ENCODE results near the gene MRPS26.
"Not testable (repeated sequence)": the region's sequence is repeated elsewhere in the genome, so short reads cannot be mapped to it uniquely, and the experiment has no call there.

Gene MRPS26

GRCh38 chr20:3072530-3073250 lies 26.8 kb downstream of the MRPS26 start:
- DNase-seq (ENCODE audit: low read depth in 2 of 3, low spot score in 2 of 3) = no peak

- not testable (repeated sequence) for DNase-seq (ENCODE audit: low read depth in 2 of 3, low spot score in 2 of 3)
Observed at GRCh38 chr20:3073251-3073643, 27.4 kb downstream of the MRPS26 start.

GRCh38 chr20:3074812-3075211 lies 29.0 kb downstream of the MRPS26 start:
- no peak for DNase-seq (ENCODE audit: low read depth in 2 of 3, low spot score in 2 of 3)

GRCh38 chr20:3075315-3075714 lies 29.5 kb downstream of the MRPS26 start:
- not testable (repeated sequence) for DNase-seq (ENCODE audit: low read depth in 2 of 3, low spot score in 2 of 3)

GRCh38 chr20:3077618-3078134 lies 31.8 kb downstream of the MRPS26 start:
- no peak for DNase-seq (ENCODE audit: low read depth in 2 of 3, low spot score in 2 of 3)

GRCh38 chr20:3080939-3081388 lies 35.1 kb downstream of the MRPS26 start:
- DNase-seq (ENCODE audit: low read depth in 2 of 3, low spot score in 2 of 3) = no peak

- no peak for DNase-seq (ENCODE audit: low read depth in 2 of 3, low spot score in 2 of 3)
Observed at GRCh38 chr20:3081641-3082040, 35.8 kb downstream of the MRPS26 start.

- DNase-seq (ENCODE audit: low read depth in 2 of 3, low spot score in 2 of 3) = no peak
Observed at GRCh38 chr20:3082306-3082951, 36.6 kb downstream of the MRPS26 start.

- DNase-seq (ENCODE audit: low read depth in 2 of 3, low spot score in 2 of 3) = no peak
Observed at GRCh38 chr20:3082955-3083952, 37.4 kb downstream of the MRPS26 start.

- DNase-seq (ENCODE audit: low read depth in 2 of 3, low spot score in 2 of 3) = no peak
Observed at GRCh38 chr20:3084283-3084985, 38.6 kb downstream of the MRPS26 start, which contains the start of gene AVP. TSS of gene AVP (minus strand) at chr20:3084724. CDS start at chr20:3084674, 50 bp downstream.

- no peak for DNase-seq (ENCODE audit: low read depth in 2 of 3, low spot score in 2 of 3)
Observed at GRCh38 chr20:3084986-3085360, 39.1 kb downstream of the MRPS26 start.

GRCh38 chr20:3085571-3086072 lies 39.8 kb downstream of the MRPS26 start:
- no peak for DNase-seq (ENCODE audit: low read depth in 2 of 3, low spot score in 2 of 3)

- DNase-seq (ENCODE audit: low read depth in 2 of 3, low spot score in 2 of 3) = no peak
Observed at GRCh38 chr20:3088031-3088430, 42.2 kb downstream of the MRPS26 start.

GRCh38 chr20:3090565-3090964 lies 44.7 kb downstream of the MRPS26 start:
- no peak for DNase-seq (ENCODE audit: low read depth in 2 of 3, low spot score in 2 of 3)

GRCh38 chr20:3092611-3093379 lies 46.9 kb downstream of the MRPS26 start:
- DNase-seq (ENCODE audit: low read depth in 2 of 3, low spot score in 2 of 3) = no peak

- no peak for DNase-seq (ENCODE audit: low read depth in 2 of 3, low spot score in 2 of 3)
Observed at GRCh38 chr20:3093861-3094361, 48.1 kb downstream of the MRPS26 start.

GRCh38 chr20:3094848-3095629 lies 49.2 kb downstream of the MRPS26 start:
- DNase-seq (ENCODE audit: low read depth in 2 of 3, low spot score in 2 of 3) = no peak

All from activated CD8-positive, alpha-beta memory T cell treated with anti-CD3 and anti-CD28 coated beads for 48 hours (primary cell).